ENCODE results near the gene RAB11FIP4. TPM values are rescaled to one million over a fixed set of nuclear protein-coding genes. Genes with fewer than 3 reads are reported as not detected.

The RAB11FIP4 gene
- total RNA-seq, 1 experiment from 2014 or later, result 15.1 TPM

GRCh38 chr17:31389657-31390381 lies 1.7 kb upstream of the RAB11FIP4 start:
- ChIA-PET CTCF (interaction anchor here (0.6 to 2.4 kb wide), 9 partner anchors 8 to 494 kb away, joined by 3 to 16 read pairs (median 6); no protein-coding TSS in a partner anchor), RAD21 (ENCODE audit: low non-redundant PET in 1 of 2, low total read pairs in 2 of 2, uncharacterized antibody in 2 of 2, unreplicated experiment in 2 of 2) (interaction anchor here (0.5 to 1.3 kb wide), 3 partner anchors 8 to 128 kb away, joined by 3 to 7 read pairs (median 4); no protein-coding TSS in a partner anchor), POLR2A (interaction anchor here (1.3 kb wide), 1 partner anchor 128 kb away, joined by 3 read pairs; no protein-coding TSS in a partner anchor)
- DNase-seq (ENCODE audit: low read depth, low spot score), result no peak
- no peaks in the 10 kb centered on the region for H4K20me1 ChIP-seq (ENCODE audit: insufficient read depth)
- H3K9me2 ChIP-seq (ENCODE audit: insufficient read depth), result no peaks in the 10 kb centered on the region
- H3K9me3 ChIP-seq (ENCODE audit: control insufficient read depth in 1 of 2, insufficient read depth in 1 of 2, low read depth in 1 of 2, low read length in 2 of 2), result no peaks in the 10 kb centered on the region
- H3K27me3 ChIP-seq (ENCODE audit: insufficient read depth, low read length), result no peaks in the 10 kb centered on the region
- intact Hi-C loops (cut with micrococcal nuclease), result loop anchor here (1.0 to 5.0 kb wide), 2 partner anchors 135 to 452 kb away; no protein-coding TSS in a partner anchor
- ATAC-seq, result no peak; the same call in 1 of the 2 replicates
- H3K27ac ChIP-seq (ENCODE audit: low read depth, low read length), result no peak overlapping the region
- no TSS peak for BruUV-seq (replicated peaks)
- H2AFZ ChIP-seq (ENCODE audit: low read depth, low read length, poor library complexity, severe bottlenecking), result no peak overlapping the region
- no peak for TF ChIP-seq SIN3A (IDR thresholded peaks at IDR 0.05; ENCODE audit: low read depth)
- TF ChIP-seq, protein P1, sequence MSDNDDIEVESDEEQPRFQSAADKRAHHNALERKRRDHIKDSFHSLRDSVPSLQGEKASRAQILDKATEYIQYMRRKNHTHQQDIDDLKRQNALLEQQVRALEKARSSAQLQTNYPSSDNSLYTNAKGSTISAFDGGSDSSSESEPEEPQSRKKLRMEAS (IDR thresholded peaks at IDR 0.05), result no peak
- TF ChIP-seq, protein P2, sequence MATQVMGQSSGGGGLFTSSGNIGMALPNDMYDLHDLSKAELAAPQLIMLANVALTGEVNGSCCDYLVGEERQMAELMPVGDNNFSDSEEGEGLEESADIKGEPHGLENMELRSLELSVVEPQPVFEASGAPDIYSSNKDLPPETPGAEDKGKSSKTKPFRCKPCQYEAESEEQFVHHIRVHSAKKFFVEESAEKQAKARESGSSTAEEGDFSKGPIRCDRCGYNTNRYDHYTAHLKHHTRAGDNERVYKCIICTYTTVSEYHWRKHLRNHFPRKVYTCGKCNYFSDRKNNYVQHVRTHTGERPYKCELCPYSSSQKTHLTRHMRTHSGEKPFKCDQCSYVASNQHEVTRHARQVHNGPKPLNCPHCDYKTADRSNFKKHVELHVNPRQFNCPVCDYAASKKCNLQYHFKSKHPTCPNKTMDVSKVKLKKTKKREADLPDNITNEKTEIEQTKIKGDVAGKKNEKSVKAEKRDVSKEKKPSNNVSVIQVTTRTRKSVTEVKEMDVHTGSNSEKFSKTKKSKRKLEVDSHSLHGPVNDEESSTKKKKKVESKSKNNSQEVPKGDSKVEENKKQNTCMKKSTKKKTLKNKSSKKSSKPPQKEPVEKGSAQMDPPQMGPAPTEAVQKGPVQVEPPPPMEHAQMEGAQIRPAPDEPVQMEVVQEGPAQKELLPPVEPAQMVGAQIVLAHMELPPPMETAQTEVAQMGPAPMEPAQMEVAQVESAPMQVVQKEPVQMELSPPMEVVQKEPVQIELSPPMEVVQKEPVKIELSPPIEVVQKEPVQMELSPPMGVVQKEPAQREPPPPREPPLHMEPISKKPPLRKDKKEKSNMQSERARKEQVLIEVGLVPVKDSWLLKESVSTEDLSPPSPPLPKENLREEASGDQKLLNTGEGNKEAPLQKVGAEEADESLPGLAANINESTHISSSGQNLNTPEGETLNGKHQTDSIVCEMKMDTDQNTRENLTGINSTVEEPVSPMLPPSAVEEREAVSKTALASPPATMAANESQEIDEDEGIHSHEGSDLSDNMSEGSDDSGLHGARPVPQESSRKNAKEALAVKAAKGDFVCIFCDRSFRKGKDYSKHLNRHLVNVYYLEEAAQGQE (IDR thresholded peaks at IDR 0.05; ENCODE audit: low read depth), result no peak
- TF ChIP-seq SP1 (IDR thresholded peaks at IDR 0.05; ENCODE audit: low read depth), result no peak
- no peak for TF ChIP-seq FOSL1 (IDR thresholded peaks at IDR 0.05; ENCODE audit: low read depth)
- no peak for TF ChIP-seq EZH2 (IDR thresholded peaks at IDR 0.05)
- TF ChIP-seq CTCF (IDR thresholded peaks at IDR 0.05 in 2 of 3, conservative IDR thresholded peaks at IDR 0.05 in 1 of 3; ENCODE audit: borderline replicate concordance in 1 of 3, insufficient read depth in 1 of 3, low read depth in 2 of 3, low read length in 2 of 3), result no peak; a peak in 1 of 6 replicates
- TF ChIP-seq CEBPB (IDR thresholded peaks at IDR 0.05; ENCODE audit: low read depth), result no peak
- TF ChIP-seq EZH2phosphoT487 (IDR thresholded peaks at IDR 0.05; ENCODE audit: borderline replicate concordance), result no peak
- no peak for TF ChIP-seq TCF7L2 (IDR thresholded peaks at IDR 0.05; ENCODE audit: borderline replicate concordance, extremely low read depth, insufficient read depth, insufficient read length)
- no peak for TF ChIP-seq SRF (IDR thresholded peaks at IDR 0.05; ENCODE audit: low read depth)
- TF ChIP-seq ZFX (IDR thresholded peaks at IDR 0.05), result no peak
- TF ChIP-seq POLR2AphosphoS5 (IDR thresholded peaks at IDR 0.05; ENCODE audit: low read depth, low read length), result no peak
- no peak for TF ChIP-seq JUND (IDR thresholded peaks at IDR 0.05)
- TF ChIP-seq, protein P3, sequence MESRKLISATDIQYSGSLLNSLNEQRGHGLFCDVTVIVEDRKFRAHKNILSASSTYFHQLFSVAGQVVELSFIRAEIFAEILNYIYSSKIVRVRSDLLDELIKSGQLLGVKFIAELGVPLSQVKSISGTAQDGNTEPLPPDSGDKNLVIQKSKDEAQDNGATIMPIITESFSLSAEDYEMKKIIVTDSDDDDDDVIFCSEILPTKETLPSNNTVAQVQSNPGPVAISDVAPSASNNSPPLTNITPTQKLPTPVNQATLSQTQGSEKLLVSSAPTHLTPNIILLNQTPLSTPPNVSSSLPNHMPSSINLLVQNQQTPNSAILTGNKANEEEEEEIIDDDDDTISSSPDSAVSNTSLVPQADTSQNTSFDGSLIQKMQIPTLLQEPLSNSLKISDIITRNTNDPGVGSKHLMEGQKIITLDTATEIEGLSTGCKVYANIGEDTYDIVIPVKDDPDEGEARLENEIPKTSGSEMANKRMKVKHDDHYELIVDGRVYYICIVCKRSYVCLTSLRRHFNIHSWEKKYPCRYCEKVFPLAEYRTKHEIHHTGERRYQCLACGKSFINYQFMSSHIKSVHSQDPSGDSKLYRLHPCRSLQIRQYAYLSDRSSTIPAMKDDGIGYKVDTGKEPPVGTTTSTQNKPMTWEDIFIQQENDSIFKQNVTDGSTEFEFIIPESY (IDR thresholded peaks at IDR 0.05; ENCODE audit: extremely low read depth, insufficient replicate concordance, low read length), result no peak
- TF ChIP-seq ZNF274 (IDR thresholded peaks at IDR 0.05; ENCODE audit: low read depth, low read length), result no peak
- no peak for TF ChIP-seq RAD21 (IDR thresholded peaks at IDR 0.05; ENCODE audit: low read depth)
- TF ChIP-seq YY1 (IDR thresholded peaks at IDR 0.05; ENCODE audit: extremely low read depth, insufficient replicate concordance, low read depth, low read length), result no peak
- no peaks in the 10 kb centered on the region for H3K36me3 ChIP-seq (ENCODE audit: control insufficient read depth in 1 of 2, insufficient read depth in 2 of 2, low read length in 2 of 2)
- H3K9ac ChIP-seq (ENCODE audit: low read length), result no peak overlapping the region
- H3K4me3 ChIP-seq (replicated peaks in 1 of 2; ENCODE audit: low read depth in 1 of 2, low read length in 2 of 2), result no peak overlapping the region
- no peaks in the 10 kb centered on the region for H3K79me2 ChIP-seq (ENCODE audit: insufficient read depth, low read length)
- H3K4me2 ChIP-seq (ENCODE audit: low read length), result no peak overlapping the region
- no peaks in the 10 kb centered on the region for H3K4me1 ChIP-seq (ENCODE audit: control insufficient read depth in 1 of 2, insufficient read depth in 2 of 2, low read length in 2 of 2)

Data from HCT116 (cell line).